Gastroesophageal sphincter (tissue), 4 donors: ENCODE data around the gene TMEM11. TPM values are rescaled to one million over a fixed set of nuclear protein-coding genes. Genes with fewer than 3 reads are reported as not detected.

Experiments
- ATAC-seq: fragments of 150-250 bp; one replicate; pipeline ENCODE4 v1.9.1; 2016; ENCODE audit warnings: mild to moderate bottlenecking, moderate library complexity
- H3K27ac ChIP-seq, 4 donors: fragments of 200-600 bp; sonication (generic) in 3 of 4; 1 replicate in 3 of 4; 2 replicates in 1 of 4; pipeline ENCODE4 v1.5.1; 2016 to 2019
- H3K27me3 ChIP-seq: fragments of 200-600 bp; sonication (generic); one replicate; pipeline ENCODE4 v1.5.1; 2019
- H3K36me3 ChIP-seq, 2 donors: fragments of 200-600 bp; sonication (generic); one replicate each; pipeline ENCODE4 v1.5.1; 2019; ENCODE audit warnings: control low read depth in 1 of 2
- H3K4me1 ChIP-seq, 3 donors: fragments of 200-600 bp; sonication (generic); 1 replicate in 2 of 3; 2 replicates in 1 of 3; pipeline ENCODE4 v1.5.1; 2016 to 2019; ENCODE audit warnings: control low read depth in 2 of 3
- H3K4me3 ChIP-seq, 2 donors: fragments of 200-600 bp; sonication (generic); one replicate each; pipeline ENCODE4 v1.5.1; 2019; ENCODE audit warnings: mild to moderate bottlenecking in 1 of 2, moderate library complexity in 1 of 2
- H3K9me3 ChIP-seq, 3 donors: fragments of 200-600 bp; sonication (generic); one replicate each; pipeline ENCODE4 v1.5.1; 2017 to 2019; ENCODE audit warnings: control low read depth in 2 of 3
- EP300 ChIP-seq: sonication (generic); formaldehyde crosslinking; IDR thresholded peaks from one replicate; pipeline ENCODE4 v1.6.1; 2017; ENCODE audit warnings: antibody characterized with exemption, mild to moderate bottlenecking
- POLR2A ChIP-seq, 2 donors: fragments of 450-650 bp; IDR thresholded peaks; one replicate each; pipeline ENCODE4 v1.6.1; 2017; ENCODE audit warnings: antibody characterized with exemption in 2 of 2, mild to moderate bottlenecking in 2 of 2, moderate library complexity in 1 of 2
- POLR2AphosphoS5 ChIP-seq: sonication (generic); formaldehyde crosslinking; IDR thresholded peaks from one replicate; pipeline ENCODE4 v1.6.1; 2017; ENCODE audit warnings: antibody characterized with exemption
- WGBS, 2 donors: methylation state at CpG; one replicate each; pipeline ENCODE4 v1.1.5; 2018; ENCODE audit warnings: low coverage in 1 of 2; 5-methylcytosine and 5-hydroxymethylcytosine counted together
- total RNA-seq, 4 donors: library from RNA; depleted of rRNA; stranded (reverse); fragments of >200 nt; gene quantifications; one replicate each; pipeline ENCODE4 v1.1.0, GENCODE V29; 2016
- TF ChIP-seq, protein P1 (sequence below), 4 experiments: fragments of 200-600 bp in 2 of 4; fragments of 450-650 bp in 2 of 4; sonication (generic) in 1 of 4; IDR thresholded peaks; one replicate each; pipeline ENCODE4 v1.5.1; 2017 to 2019; ENCODE audit warnings: antibody characterized with exemption in 4 of 4, mild to moderate bottlenecking in 2 of 4, moderate library complexity in 2 of 4

Gene TMEM11
- total RNA-seq, 4 donors from 2014 or later = 14.8 to 24.5 (median 22.1) TPM

GRCh38 chr17:21184570-21184969, 29.4 kb downstream of the TMEM11 start:
- H3K27me3 ChIP-seq = no peaks in the 10 kb centered on the region
- no peak overlapping the region for H3K4me3 ChIP-seq
- H3K9me3 ChIP-seq = no peaks in the 10 kb centered on the region
- TF ChIP-seq, protein P1, sequence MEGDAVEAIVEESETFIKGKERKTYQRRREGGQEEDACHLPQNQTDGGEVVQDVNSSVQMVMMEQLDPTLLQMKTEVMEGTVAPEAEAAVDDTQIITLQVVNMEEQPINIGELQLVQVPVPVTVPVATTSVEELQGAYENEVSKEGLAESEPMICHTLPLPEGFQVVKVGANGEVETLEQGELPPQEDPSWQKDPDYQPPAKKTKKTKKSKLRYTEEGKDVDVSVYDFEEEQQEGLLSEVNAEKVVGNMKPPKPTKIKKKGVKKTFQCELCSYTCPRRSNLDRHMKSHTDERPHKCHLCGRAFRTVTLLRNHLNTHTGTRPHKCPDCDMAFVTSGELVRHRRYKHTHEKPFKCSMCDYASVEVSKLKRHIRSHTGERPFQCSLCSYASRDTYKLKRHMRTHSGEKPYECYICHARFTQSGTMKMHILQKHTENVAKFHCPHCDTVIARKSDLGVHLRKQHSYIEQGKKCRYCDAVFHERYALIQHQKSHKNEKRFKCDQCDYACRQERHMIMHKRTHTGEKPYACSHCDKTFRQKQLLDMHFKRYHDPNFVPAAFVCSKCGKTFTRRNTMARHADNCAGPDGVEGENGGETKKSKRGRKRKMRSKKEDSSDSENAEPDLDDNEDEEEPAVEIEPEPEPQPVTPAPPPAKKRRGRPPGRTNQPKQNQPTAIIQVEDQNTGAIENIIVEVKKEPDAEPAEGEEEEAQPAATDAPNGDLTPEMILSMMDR (IDR thresholded peaks at IDR 0.05) = no peak
- no peak for TF ChIP-seq EP300
- no peak for TF ChIP-seq POLR2AphosphoS5
- no peak for TF ChIP-seq POLR2A (IDR thresholded peaks at IDR 0.05)
- H3K27ac ChIP-seq = no peak overlapping the region
- WGBS, 2 donors = 82 to 100% methylated on average over 1 to 3 of the region's 3 CpGs
- ATAC-seq = no peak
- H3K4me1 ChIP-seq = no peaks in the 10 kb centered on the region
- H3K36me3 ChIP-seq = peaks cover 0 to 57% of the 10 kb centered on the region in 2 donors

DNA sequence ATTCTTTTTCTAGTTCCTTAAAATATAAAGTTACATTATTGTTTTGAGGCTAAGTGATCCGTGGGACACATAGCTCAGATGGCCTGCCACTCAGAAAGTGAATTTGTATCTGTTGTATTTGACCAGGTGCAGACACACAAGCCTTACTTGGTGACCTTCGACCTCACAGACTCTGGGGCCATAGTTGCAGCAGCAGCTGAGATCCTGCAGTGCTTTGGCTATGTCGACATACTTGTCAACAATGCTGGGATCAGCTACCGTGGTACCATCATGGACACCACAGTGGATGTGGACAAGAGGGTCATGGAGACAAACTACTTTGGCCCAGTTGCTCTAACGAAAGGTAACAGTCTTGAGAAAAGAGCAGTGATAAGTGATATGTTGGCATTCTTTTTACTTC, 30.5 kb downstream of the TMEM11 start:
- Histone ChIP-seq H3K9me3 (no peaks in the 10 kb centered on the region), H3K4me3 (no peak overlapping the region), H3K27ac (no peak overlapping the region), H3K36me3 (peaks cover 0 to 56% of the 10 kb centered on the region in 2 donors), H3K27me3 (no peaks in the 10 kb centered on the region), H3K4me1 (no peaks in the 10 kb centered on the region)
- TF ChIP-seq EP300 (no peak), POLR2AphosphoS5 (no peak), POLR2A (IDR thresholded peaks at IDR 0.05) (no peak)
- TF ChIP-seq, protein P1 (IDR thresholded peaks at IDR 0.05) = no peak
- 58 to 66% methylated on average over 2 to 5 of the region's 5 CpGs for WGBS, 2 donors
- no peak for ATAC-seq

DNA sequence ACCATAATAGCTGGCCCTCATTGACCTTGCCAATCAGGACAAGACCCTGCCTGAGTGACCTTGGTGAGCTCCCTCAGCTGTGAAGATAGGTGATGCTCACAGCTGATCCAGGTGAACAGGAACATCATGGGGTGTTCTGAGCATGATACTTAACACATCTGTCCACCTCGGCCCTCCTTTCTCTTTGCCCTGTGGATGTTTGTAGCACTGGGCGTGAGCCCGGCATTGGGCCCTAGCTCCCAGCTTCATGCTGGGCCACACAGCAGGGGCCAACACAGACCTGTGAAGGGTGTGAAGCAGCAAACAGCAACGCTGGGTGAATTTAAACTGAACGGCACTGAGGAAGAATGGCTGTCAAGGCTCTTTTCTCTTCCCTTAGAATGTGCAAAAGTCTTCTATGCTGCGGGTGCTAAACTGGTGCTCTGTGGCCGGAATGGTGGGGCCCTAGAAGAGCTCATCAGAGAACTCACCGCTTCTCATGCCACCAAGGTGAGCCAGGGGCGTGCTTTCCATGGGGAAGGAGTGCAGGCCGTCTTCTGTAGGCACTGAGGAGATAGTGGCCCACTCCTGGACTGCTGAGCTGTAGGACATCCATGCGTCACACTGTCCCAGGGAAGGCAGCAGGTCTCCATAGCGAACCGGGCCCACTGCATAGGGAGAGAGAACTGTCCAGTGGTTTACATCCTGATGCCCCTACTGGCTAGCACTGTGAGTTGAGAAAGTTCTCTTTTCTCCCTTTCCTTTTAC, 35.9 kb downstream of the TMEM11 start:
- Histone ChIP-seq H3K4me1 (no peaks in the 10 kb centered on the region), H3K27me3 (no peaks in the 10 kb centered on the region), H3K4me3 (no peak overlapping the region), H3K9me3 (no peaks in the 10 kb centered on the region), H3K36me3 (peaks cover 0 to 54% of the 10 kb centered on the region in 2 donors), H3K27ac (no peak overlapping the region)
- TF ChIP-seq POLR2AphosphoS5 = no peak
- no peak for TF ChIP-seq EP300
- no peak for TF ChIP-seq POLR2A (IDR thresholded peaks at IDR 0.05)
- WGBS, 2 donors = 74 to 97% methylated on average over 6 to 11 of the region's 13 CpGs
- ATAC-seq = no peak

DNA sequence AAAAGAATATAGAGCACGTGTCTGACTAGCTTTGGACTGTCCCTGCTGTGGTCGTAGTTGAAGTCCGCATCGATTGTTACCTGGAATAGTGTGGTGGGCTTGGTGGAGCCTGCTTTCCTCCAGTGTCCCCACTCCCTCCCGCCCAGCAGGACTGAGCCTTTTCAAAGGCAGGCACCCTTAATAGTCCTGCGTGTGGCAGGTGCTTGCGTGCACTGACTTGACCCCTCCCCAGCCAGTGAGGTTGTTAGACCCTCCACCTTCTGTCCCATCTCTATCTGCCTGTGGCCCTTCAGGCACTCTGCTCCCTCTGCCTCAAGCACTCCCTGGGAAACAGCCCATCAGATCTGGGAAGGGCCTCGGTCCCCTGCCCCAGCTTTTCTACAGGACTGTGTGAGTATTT, 36.6 kb downstream of the TMEM11 start:
- Histone ChIP-seq H3K27me3 (no peaks in the 10 kb centered on the region), H3K4me1 (no peaks in the 10 kb centered on the region), H3K9me3 (no peaks in the 10 kb centered on the region), H3K36me3 (peaks cover 0 to 60% of the 10 kb centered on the region in 2 donors), H3K4me3 (no peak overlapping the region), H3K27ac (no peak overlapping the region)
- ATAC-seq = no peak
- 94 to 100% methylated on average over 3 of the region's 8 CpGs for WGBS, 2 donors
- TF ChIP-seq, protein P1 (IDR thresholded peaks at IDR 0.05) = no peak
- TF ChIP-seq POLR2AphosphoS5 (no peak), POLR2A (IDR thresholded peaks at IDR 0.05) (no peak), EP300 (no peak)

GRCh38 chr17:21176773-21177395, 37.1 kb downstream of the TMEM11 start:
- WGBS, 2 donors = 82% methylated on average over 11 of the region's 12 CpGs; no CpG with 5 or more reads in 1 of the 2 donors
- TF ChIP-seq EP300 (no peak), POLR2AphosphoS5 (no peak), POLR2A (IDR thresholded peaks at IDR 0.05) (no peak)
- TF ChIP-seq, protein P1 (IDR thresholded peaks at IDR 0.05) = no peak
- Histone ChIP-seq H3K9me3 (no peaks in the 10 kb centered on the region), H3K27me3 (no peaks in the 10 kb centered on the region), H3K4me1 (no peaks in the 10 kb centered on the region), H3K27ac (no peak overlapping the region), H3K36me3 (peaks cover 0 to 65% of the 10 kb centered on the region in 2 donors), H3K4me3 (no peak overlapping the region)
- no peak for ATAC-seq
